Lower lobe of right lung (tissue), 2 donors: ENCODE results near the gene GPR15LG. TPM values are rescaled to one million over a fixed set of nuclear protein-coding genes. Genes with fewer than 3 reads are reported as not detected.

Experiments used
- ATAC-seq, 2 donors: fragments of 200-7000 bp; cut with Tn5 transposase; one replicate each; pipeline ENCODE4 v1.9.1; 2020 to 2022; ENCODE audit warnings: mild to moderate bottlenecking in 2 of 2, moderate library complexity in 2 of 2
- DNase-seq: peaks from one replicate; pipeline ENCODE4 v3.0.0-alpha.2; 2020
- H3K27ac ChIP-seq: fragments of 200-600 bp; one replicate; pipeline ENCODE4 v1.8.0; 2022
- H3K27me3 ChIP-seq: fragments of 200-600 bp; one replicate; pipeline ENCODE4 v1.8.0; 2022; ENCODE audit warnings: low read depth
- H3K36me3 ChIP-seq: fragments of 200-600 bp; one replicate; pipeline ENCODE4 v1.8.0; 2022; ENCODE audit warnings: mild to moderate bottlenecking
- H3K4me1 ChIP-seq: fragments of 200-600 bp; one replicate; pipeline ENCODE4 v1.8.0; 2022
- H3K4me3 ChIP-seq: fragments of 200-600 bp; one replicate; pipeline ENCODE4 v1.8.0; 2022; ENCODE audit warnings: mild to moderate bottlenecking
- H3K9me3 ChIP-seq: fragments of 200-600 bp; one replicate; pipeline ENCODE4 v1.8.0; 2022
- CTCF ChIP-seq: fragments of 200-600 bp; IDR thresholded peaks from one replicate; pipeline ENCODE4 v1.8.0; 2022; ENCODE audit warnings: antibody characterized with exemption, mild to moderate bottlenecking
- intact Hi-C: fragments of 100-400 bp; cut with DNase I; formaldehyde crosslinking; loops from one replicate; pipeline ENCODE4 v1.11.0; 2022
- total RNA-seq: library from RNA; stranded (reverse); fragmentation: NEBNext Ultra II Directional; extraction: Animal tissue kit (Norgen Biotek cat#: 25700); gene quantifications from one replicate; pipeline ENCODE4 v1.2.1, GENCODE V29; 2021
- donor health status: DM: no; HTN: yes; CAD: no; lungs with severe emphysema.

The GPR15LG gene
- total RNA-seq, 1 donor from 2014 or later: not detected

GRCh38 chr10:84152769-84153168, 20.8 kb upstream of the GPR15LG start:
- ATAC-seq: no peak
- H3K4me3 ChIP-seq: no peak overlapping the region
- H3K27ac ChIP-seq: no peak overlapping the region
- intact Hi-C loops: no loop called here
- peaks cover 5% of the 10 kb centered on the region for H3K4me1 ChIP-seq
- no peaks in the 10 kb centered on the region for H3K27me3 ChIP-seq
- no peaks in the 10 kb centered on the region for H3K9me3 ChIP-seq
- H3K36me3 ChIP-seq: peaks cover 79% of the 10 kb centered on the region
- DNase-seq: no peak
- no peak for TF ChIP-seq CTCF

- Histone ChIP-seq H3K9me3 (no peaks in the 10 kb centered on the region), H3K27ac (no peak overlapping the region), H3K4me3 (no peak overlapping the region), H3K36me3 (peaks cover 52% of the 10 kb centered on the region), H3K27me3 (no peaks in the 10 kb centered on the region), H3K4me1 (no peaks in the 10 kb centered on the region)
- DNase-seq: no peak
- no peak for ATAC-seq
- intact Hi-C loops: no loop called here
- TF ChIP-seq CTCF: no peak
Measured at GRCh38 chr10:84155521-84155920, 18.1 kb upstream of the GPR15LG start.

GRCh38 chr10:84156009-84156408, 17.6 kb upstream of the GPR15LG start:
- H3K9me3 ChIP-seq: no peaks in the 10 kb centered on the region
- ATAC-seq (no peak), DNase-seq (no peak)
- no peak overlapping the region for H3K27ac ChIP-seq
- no peak overlapping the region for H3K4me3 ChIP-seq
- no peaks in the 10 kb centered on the region for H3K4me1 ChIP-seq
- no peaks in the 10 kb centered on the region for H3K27me3 ChIP-seq
- intact Hi-C loops: no loop called here
- peaks cover 47% of the 10 kb centered on the region for H3K36me3 ChIP-seq
- TF ChIP-seq CTCF: no peak

- H3K27me3 ChIP-seq: no peaks in the 10 kb centered on the region
- peaks cover 39% of the 10 kb centered on the region for H3K36me3 ChIP-seq
- ATAC-seq (peak; percentile 70 to 74), DNase-seq (no peak)
- TF ChIP-seq CTCF: no peak
- H3K9me3 ChIP-seq: no peaks in the 10 kb centered on the region
- intact Hi-C loops: no loop called here
- H3K27ac ChIP-seq: no peak overlapping the region
- H3K4me3 ChIP-seq: no peak overlapping the region
- no peaks in the 10 kb centered on the region for H3K4me1 ChIP-seq
Measured at GRCh38 chr10:84156768-84157167, 16.8 kb upstream of the GPR15LG start.

GRCh38 chr10:84158061-84158460, 15.5 kb upstream of the GPR15LG start:
- no peaks in the 10 kb centered on the region for H3K9me3 ChIP-seq
- no peaks in the 10 kb centered on the region for H3K4me1 ChIP-seq
- H3K36me3 ChIP-seq: peaks cover 26% of the 10 kb centered on the region
- TF ChIP-seq CTCF: no peak
- H3K27me3 ChIP-seq: peaks cover under 1% of the 10 kb centered on the region
- H3K27ac ChIP-seq: no peak overlapping the region
- intact Hi-C loops: no loop called here
- DNase-seq: no peak
- no peak for ATAC-seq
- no peak overlapping the region for H3K4me3 ChIP-seq

- no peak overlapping the region for H3K27ac ChIP-seq
- H3K4me3 ChIP-seq: no peak overlapping the region
- no peaks in the 10 kb centered on the region for H3K4me1 ChIP-seq
- no peak for TF ChIP-seq CTCF
- no peak for ATAC-seq
- intact Hi-C loops: no loop called here
- no peak for DNase-seq
- H3K27me3 ChIP-seq: peaks cover 4% of the 10 kb centered on the region
- peaks cover 21% of the 10 kb centered on the region for H3K36me3 ChIP-seq
- no peaks in the 10 kb centered on the region for H3K9me3 ChIP-seq
Measured at GRCh38 chr10:84158550-84158949, 15.1 kb upstream of the GPR15LG start.
